HepG2 (cell line): ENCODE results near the gene LCK. TPM values are rescaled to one million over a fixed set of nuclear protein-coding genes. Genes with fewer than 3 reads are reported as not detected.
A peak's percentile ranks its signal among the peaks of the same experiment; 100 is the strongest.

ENCODE experiments used
- ARID4A ChIP-seq: sonication (generic); formaldehyde crosslinking; IDR thresholded peaks from 2 replicates; pipeline ENCODE4 v1.5.0; 2020; ENCODE audit warnings: mild to moderate bottlenecking, missing genetic modification reagents, borderline replicate concordance
- BHLHE40 ChIP-seq: IDR thresholded peaks from 2 replicates; pipeline ENCODE4 v1.6.1; 2011; ENCODE audit warnings: low read length, improper control_type of control experiment
- FOSL2 ChIP-seq: sonication (generic); formaldehyde crosslinking; IDR thresholded peaks from 2 replicates; pipeline ENCODE4 v1.4.0; 2020; ENCODE audit warnings: missing genetic modification reagents
- GABPA ChIP-seq, 2 experiments: IDR thresholded peaks; 2 replicates each; pipeline ENCODE4 v1.6.1; 2011 to 2016; ENCODE audit warnings: low read depth in 2 of 2, low read length in 1 of 2, missing biosample characterization in 1 of 2, missing genetic modification characterization in 1 of 2
- HNRNPLL ChIP-seq: fragments of 200-400 bp; formaldehyde crosslinking; IDR thresholded peaks from 2 replicates; pipeline ENCODE4 v1.6.1; 2017; ENCODE audit warnings: mild to moderate bottlenecking, low read depth, low read length; ENCODE audit not compliant: poor library complexity, severe bottlenecking
- KDM3A ChIP-seq: IDR thresholded peaks from 2 replicates; pipeline ENCODE4 v1.6.1; 2018; ENCODE audit warnings: low read depth, missing compliant biosample characterization
- KMT2A ChIP-seq: sonication (generic); formaldehyde crosslinking; IDR thresholded peaks from 2 replicates; pipeline ENCODE4 v1.4.0; 2020; ENCODE audit warnings: missing genetic modification reagents
- MIER3 ChIP-seq: IDR thresholded peaks from 2 replicates; pipeline ENCODE4 v1.6.1; 2016; ENCODE audit warnings: missing compliant biosample characterization, borderline replicate concordance
- MYC ChIP-seq: sonication (generic); formaldehyde crosslinking; IDR thresholded peaks from 2 replicates; pipeline ENCODE4 v1.9.0; 2021; ENCODE audit warnings: missing genetic modification reagents, borderline replicate concordance
- PCBP1 ChIP-seq: fragments of 200-400 bp; formaldehyde crosslinking; IDR thresholded peaks from 2 replicates; pipeline ENCODE4 v1.6.1; 2017; ENCODE audit warnings: mild to moderate bottlenecking, low read depth, low read length, borderline replicate concordance
- RAD21 ChIP-seq: fragments of 450-650 bp; formaldehyde crosslinking; IDR thresholded peaks from 2 replicates; pipeline ENCODE4 v1.5.0; 2020; ENCODE audit warnings: mild to moderate bottlenecking
- RBAK ChIP-seq: sonication (generic); formaldehyde crosslinking; IDR thresholded peaks from 2 replicates; pipeline ENCODE4 v1.5.1; 2020; ENCODE audit warnings: mild to moderate bottlenecking, missing genetic modification reagents
- RCOR2 ChIP-seq: IDR thresholded peaks from 2 replicates; pipeline ENCODE4 v1.6.1; 2016; ENCODE audit warnings: missing biosample characterization, missing genetic modification reagents
- SAP130 ChIP-seq: IDR thresholded peaks from 2 replicates; pipeline ENCODE4 v1.6.1; 2016; ENCODE audit warnings: low read depth
- TCF12 ChIP-seq, 2 experiments: fragments of 450-650 bp in 1 of 2; sonication (generic) in 1 of 2; formaldehyde crosslinking in 1 of 2; IDR thresholded peaks; 2 replicates each; pipeline versions ENCODE4 v1.6.1 to v1.8.0; 2017 to 2022; ENCODE audit warnings: antibody characterized with exemption in 1 of 2, mild to moderate bottlenecking in 1 of 2, missing genetic modification reagents in 1 of 2, moderate library complexity in 1 of 2
- ZFAT ChIP-seq: sonication (generic); formaldehyde crosslinking; conservative IDR thresholded peaks from 2 replicates; pipeline ENCODE4 v1.8.1; 2023; ENCODE audit warnings: missing genetic modification reagents, inconsistent platforms
- ZNF121 ChIP-seq: sonication (generic); formaldehyde crosslinking; IDR thresholded peaks from 2 replicates; pipeline ENCODE4 v1.5.0; 2020; ENCODE audit warnings: mild to moderate bottlenecking, missing genetic modification reagents
- ZNF563 ChIP-seq: sonication (generic); formaldehyde crosslinking; IDR thresholded peaks from 2 replicates; pipeline ENCODE4 v1.8.0; 2022; ENCODE audit warnings: mild to moderate bottlenecking, moderate library complexity, missing genetic modification reagents
- ZNF687 ChIP-seq: sonication (generic); formaldehyde crosslinking; IDR thresholded peaks from 2 replicates; pipeline ENCODE4 v1.5.1; 2020; ENCODE audit warnings: mild to moderate bottlenecking, missing genetic modification reagents, moderate library complexity
- ZSCAN21 ChIP-seq: sonication (generic); formaldehyde crosslinking; IDR thresholded peaks from 2 replicates; pipeline ENCODE4 v1.8.0; 2022; ENCODE audit warnings: mild to moderate bottlenecking, missing genetic modification reagents, moderate library complexity, borderline replicate concordance
- polyA plus RNA-seq, 8 experiments: library from polyadenylated mRNA; depleted of rRNA in 3 of 8; stranded (reverse) in 7 of 8; unstranded in 1 of 8; fragments of >200 nt; fragmentation: Illumina TruSeq in 4 of 8; extraction: Trizol in 4 of 8; gene quantifications; 2 replicates each; pipeline versions ENCODE4 v1.2.1 to v1.2.3, GENCODE V29; 2011 to 2016; ENCODE audit warnings: low read depth in 4 of 8, missing spikeins in 1 of 8, mixed read lengths in 1 of 8; ENCODE audit not compliant: insufficient read depth in 1 of 8
- total RNA-seq, 5 experiments: library from RNA; depleted of rRNA; stranded (reverse); fragments of >200 nt; fragmentation: Illumina TruSeq; extraction: Trizol; gene quantifications; 2 replicates each; pipeline ENCODE4 v1.2.3, GENCODE V29; 2016; ENCODE audit warnings: low read depth in 1 of 5

Gene LCK
- total and polyA plus RNA-seq, 2 of the 13 experiments (the other 11 are each of a cell fraction or from before 2014, with no cell fraction given): 0.93 to 1.8 TPM

GRCh38 chr1:32247983-32248889 is 2.8 kb upstream of the LCK start (continued):
- TF ChIP-seq PCBP1 (0 out of 2 replicates have a peak, but pooled peaks have one; percentile 75), FOSL2 (peak; percentile 40; the same call in 1 of the 2 replicates), KDM3A (CRISPR knock-in tag) (peak; percentile 84; the same call in 1 of the 2 replicates), RBAK (0 out of 2 replicates have a peak, but pooled peaks have one; percentile 31), BHLHE40 (peak; percentile 55), MYC (CRISPR knock-in tag) (peak; percentile 79; the same call in 1 of the 2 replicates), TCF12 (IDR thresholded peaks at IDR 0.05) (no peak), TCF12 (CRISPR knock-in tag; IDR thresholded peaks at IDR 0.05) (peak; percentile 61; the same call in 1 of the 2 replicates), KMT2A (CRISPR knock-in tag) (0 out of 2 replicates have a peak, but pooled peaks have one; percentile 38), ARID4A (CRISPR knock-in tag) (peak; percentile 57; the same call in 1 of the 2 replicates), GABPA (IDR thresholded peaks at IDR 0.05; ENCODE audit: low read depth, low read length) (no peak), GABPA (CRISPR knock-in tag; IDR thresholded peaks at IDR 0.05; ENCODE audit: low read depth) (0 out of 2 replicates have a peak, but pooled peaks have one; percentile 10), ZSCAN21 (CRISPR knock-in tag) (peak; percentile 63; the same call in 1 of the 2 replicates), RCOR2 (CRISPR knock-in tag) (peak; percentile 91), ZFAT (CRISPR knock-in tag) (no peak), SAP130 (CRISPR knock-in tag) (peak; percentile 75), ZNF687 (CRISPR knock-in tag) (peak; percentile 81), ZNF121 (CRISPR knock-in tag) (peak; percentile 86), ZNF563 (peak; percentile 94), HNRNPLL (peak; percentile 81), RAD21 (CRISPR knock-in tag) (peak; percentile 94), MIER3 (CRISPR knock-in tag) (peak; percentile 54; the same call in 1 of the 2 replicates)
